Neuron (in vitro differentiated cells): ENCODE measurements around the gene ADGRG6.

ENCODE experiments used
- H2AFZ ChIP-seq: one replicate; pipeline ENCODE4 v1.6.1; 2013; ENCODE audit warnings: low read depth, mild to moderate bottlenecking, inconsistent platforms, low read length, moderate library complexity
- H3K27me3 ChIP-seq: one replicate; pipeline ENCODE4 v1.6.1; 2013; ENCODE audit warnings: low read length; ENCODE audit not compliant: insufficient read depth
- H3K36me3 ChIP-seq: one replicate; pipeline ENCODE4 v1.6.1; 2013; ENCODE audit warnings: low read length; ENCODE audit not compliant: insufficient read depth
- H3K4me1 ChIP-seq: one replicate; pipeline ENCODE4 v1.6.1; 2013; ENCODE audit warnings: low read length; ENCODE audit not compliant: insufficient read depth
- H3K4me3 ChIP-seq: 2 replicates; pipeline ENCODE4 v1.5.1; 2013; ENCODE audit warnings: mild to moderate bottlenecking, low read length, moderate library complexity
- H3K9me3 ChIP-seq: one replicate; pipeline ENCODE4 v1.6.1; 2013; ENCODE audit warnings: low read length

ADGRG6 gene

GRCh38 chr6:142381181-142381580 is 79.4 kb downstream of the ADGRG6 start:
- H3K9me3 ChIP-seq, result no peaks in the 10 kb centered on the region
- no peaks in the 10 kb centered on the region for H3K27me3 ChIP-seq
- no peak overlapping the region for H3K4me3 ChIP-seq
- no peak overlapping the region for H2AFZ ChIP-seq
- H3K4me1 ChIP-seq, result peaks cover 7% of the 10 kb centered on the region
- H3K36me3 ChIP-seq, result no peaks in the 10 kb centered on the region

- Histone ChIP-seq H3K4me3 (no peak overlapping the region), H3K36me3 (no peaks in the 10 kb centered on the region), H3K4me1 (peaks cover 7% of the 10 kb centered on the region), H3K9me3 (no peaks in the 10 kb centered on the region), H2AFZ (no peak overlapping the region), H3K27me3 (no peaks in the 10 kb centered on the region)
Measured at GRCh38 chr6:142381845-142382378, 80.1 kb downstream of the ADGRG6 start.

GRCh38 chr6:142384519-142385254 is 82.9 kb downstream of the ADGRG6 start:
- Histone ChIP-seq H3K4me1 (peaks cover 3% of the 10 kb centered on the region), H2AFZ (no peak overlapping the region), H3K9me3 (no peaks in the 10 kb centered on the region), H3K4me3 (no peak overlapping the region), H3K27me3 (no peaks in the 10 kb centered on the region), H3K36me3 (no peaks in the 10 kb centered on the region)

- Histone ChIP-seq H2AFZ (no peak overlapping the region), H3K9me3 (no peaks in the 10 kb centered on the region), H3K27me3 (no peaks in the 10 kb centered on the region), H3K4me1 (peaks cover 3% of the 10 kb centered on the region), H3K4me3 (no peak overlapping the region), H3K36me3 (no peaks in the 10 kb centered on the region)
Measured at GRCh38 chr6:142385352-142385751, 83.5 kb downstream of the ADGRG6 start.

GRCh38 chr6:142386657-142387056 is 84.8 kb downstream of the ADGRG6 start:
- Histone ChIP-seq H2AFZ (no peak overlapping the region), H3K36me3 (no peaks in the 10 kb centered on the region), H3K9me3 (no peaks in the 10 kb centered on the region), H3K4me1 (peaks cover 3% of the 10 kb centered on the region), H3K4me3 (no peak overlapping the region), H3K27me3 (no peaks in the 10 kb centered on the region)

- H3K27me3 ChIP-seq, result no peaks in the 10 kb centered on the region
- no peaks in the 10 kb centered on the region for H3K36me3 ChIP-seq
Measured at GRCh38 chr6:142387997-142388815, 86.4 kb downstream of the ADGRG6 start.

GRCh38 chr6:142395266-142395665 is 93.5 kb downstream of the ADGRG6 start:
- no peaks in the 10 kb centered on the region for H3K9me3 ChIP-seq
- no peak overlapping the region for H3K4me3 ChIP-seq
- H3K4me1 ChIP-seq, result peaks cover 3% of the 10 kb centered on the region
- no peaks in the 10 kb centered on the region for H3K36me3 ChIP-seq
- H3K27me3 ChIP-seq, result no peaks in the 10 kb centered on the region
- no peak overlapping the region for H2AFZ ChIP-seq

More at GRCh38 chr6:142387997-142388815, 86.4 kb downstream of the ADGRG6 start:
- H3K4me1 ChIP-seq, result peaks cover 3% of the 10 kb centered on the region
- no peak overlapping the region for H3K4me3 ChIP-seq
- H2AFZ ChIP-seq, result no peak overlapping the region
- H3K9me3 ChIP-seq, result no peaks in the 10 kb centered on the region

GRCh38 chr6:142395768-142396231 is 94.0 kb downstream of the ADGRG6 start:
- H2AFZ ChIP-seq, result no peak overlapping the region
- no peaks in the 10 kb centered on the region for H3K9me3 ChIP-seq
- no peaks in the 10 kb centered on the region for H3K27me3 ChIP-seq
- no peak overlapping the region for H3K4me3 ChIP-seq
- H3K36me3 ChIP-seq, result no peaks in the 10 kb centered on the region
- peaks cover 8% of the 10 kb centered on the region for H3K4me1 ChIP-seq

GRCh38 chr6:142398353-142398752 is 96.5 kb downstream of the ADGRG6 start:
- H3K27me3 ChIP-seq, result no peaks in the 10 kb centered on the region
- H2AFZ ChIP-seq, result no peak overlapping the region
- H3K9me3 ChIP-seq, result no peaks in the 10 kb centered on the region
- H3K4me1 ChIP-seq, result peaks cover 9% of the 10 kb centered on the region
- no peaks in the 10 kb centered on the region for H3K36me3 ChIP-seq
- no peak overlapping the region for H3K4me3 ChIP-seq

- Histone ChIP-seq H2AFZ (no peak overlapping the region), H3K36me3 (no peaks in the 10 kb centered on the region), H3K9me3 (no peaks in the 10 kb centered on the region), H3K4me1 (peaks cover 9% of the 10 kb centered on the region), H3K4me3 (no peak overlapping the region), H3K27me3 (no peaks in the 10 kb centered on the region)
Measured at GRCh38 chr6:142399739-142400138, 97.9 kb downstream of the ADGRG6 start.

GRCh38 chr6:142400495-142400894 is 98.7 kb downstream of the ADGRG6 start:
- Histone ChIP-seq H3K4me3 (no peak overlapping the region), H3K4me1 (peaks cover 6% of the 10 kb centered on the region), H3K27me3 (no peaks in the 10 kb centered on the region), H3K36me3 (no peaks in the 10 kb centered on the region), H3K9me3 (no peaks in the 10 kb centered on the region), H2AFZ (peak overlapping the region; percentile 26)

- no peaks in the 10 kb centered on the region for H3K9me3 ChIP-seq
- H3K27me3 ChIP-seq, result no peaks in the 10 kb centered on the region
- H3K36me3 ChIP-seq, result no peaks in the 10 kb centered on the region
- H2AFZ ChIP-seq, result no peak overlapping the region
- no peak overlapping the region for H3K4me3 ChIP-seq
- H3K4me1 ChIP-seq, result peaks cover 6% of the 10 kb centered on the region
Measured at GRCh38 chr6:142401838-142402237, 100.0 kb downstream of the ADGRG6 start.

GRCh38 chr6:142404751-142405150 is 102.9 kb downstream of the ADGRG6 start:
- no peak overlapping the region for H2AFZ ChIP-seq
- no peak overlapping the region for H3K4me3 ChIP-seq
- no peaks in the 10 kb centered on the region for H3K9me3 ChIP-seq
- H3K4me1 ChIP-seq, result peaks cover 6% of the 10 kb centered on the region
- H3K36me3 ChIP-seq, result no peaks in the 10 kb centered on the region
- H3K27me3 ChIP-seq, result no peaks in the 10 kb centered on the region
